Body of pancreas (tissue), 4 donors: ENCODE data around the gene MAGI1.

ENCODE experiments used
- POLR2A ChIP-seq, 3 donors: fragments of 450-650 bp; IDR thresholded peaks; one replicate each; pipeline ENCODE4 v1.6.1; 2016; ENCODE audit warnings: antibody characterized with exemption in 3 of 3, mild to moderate bottlenecking in 2 of 3
- TF ChIP-seq, protein P1 (sequence below), 7 experiments: fragments of 450-650 bp in 4 of 7; fragments of 200-600 bp in 3 of 7; sonication (generic) in 3 of 7; IDR thresholded peaks; one replicate each; pipeline ENCODE4 v1.5.1; 2016 to 2019; ENCODE audit warnings: antibody characterized with exemption in 7 of 7

DNA sequence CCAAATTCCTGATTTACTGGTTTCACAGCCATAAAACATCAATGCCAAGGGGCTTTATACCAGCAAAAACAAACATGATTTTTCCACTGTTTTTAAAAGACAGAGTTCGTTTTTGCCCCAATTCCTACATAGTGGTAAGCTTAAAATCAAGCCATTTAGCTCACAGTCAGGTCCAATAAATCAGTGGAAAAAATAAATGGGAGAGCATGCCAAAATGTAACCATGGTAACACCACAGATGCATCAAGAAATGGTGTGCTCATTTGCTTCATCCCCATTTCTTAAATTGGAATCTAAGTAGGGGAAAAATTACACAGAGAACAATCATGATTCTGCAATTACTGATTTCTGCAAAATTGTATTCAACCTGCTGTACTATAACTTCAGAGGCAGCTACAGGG lies 418.8 kb downstream of the MAGI1 start:
- TF ChIP-seq, protein P1, sequence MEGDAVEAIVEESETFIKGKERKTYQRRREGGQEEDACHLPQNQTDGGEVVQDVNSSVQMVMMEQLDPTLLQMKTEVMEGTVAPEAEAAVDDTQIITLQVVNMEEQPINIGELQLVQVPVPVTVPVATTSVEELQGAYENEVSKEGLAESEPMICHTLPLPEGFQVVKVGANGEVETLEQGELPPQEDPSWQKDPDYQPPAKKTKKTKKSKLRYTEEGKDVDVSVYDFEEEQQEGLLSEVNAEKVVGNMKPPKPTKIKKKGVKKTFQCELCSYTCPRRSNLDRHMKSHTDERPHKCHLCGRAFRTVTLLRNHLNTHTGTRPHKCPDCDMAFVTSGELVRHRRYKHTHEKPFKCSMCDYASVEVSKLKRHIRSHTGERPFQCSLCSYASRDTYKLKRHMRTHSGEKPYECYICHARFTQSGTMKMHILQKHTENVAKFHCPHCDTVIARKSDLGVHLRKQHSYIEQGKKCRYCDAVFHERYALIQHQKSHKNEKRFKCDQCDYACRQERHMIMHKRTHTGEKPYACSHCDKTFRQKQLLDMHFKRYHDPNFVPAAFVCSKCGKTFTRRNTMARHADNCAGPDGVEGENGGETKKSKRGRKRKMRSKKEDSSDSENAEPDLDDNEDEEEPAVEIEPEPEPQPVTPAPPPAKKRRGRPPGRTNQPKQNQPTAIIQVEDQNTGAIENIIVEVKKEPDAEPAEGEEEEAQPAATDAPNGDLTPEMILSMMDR (IDR thresholded peaks at IDR 0.05), result no peak
- TF ChIP-seq POLR2A (IDR thresholded peaks at IDR 0.05), result no peak
